ENCODE results near the gene OXGR1.

DNA sequence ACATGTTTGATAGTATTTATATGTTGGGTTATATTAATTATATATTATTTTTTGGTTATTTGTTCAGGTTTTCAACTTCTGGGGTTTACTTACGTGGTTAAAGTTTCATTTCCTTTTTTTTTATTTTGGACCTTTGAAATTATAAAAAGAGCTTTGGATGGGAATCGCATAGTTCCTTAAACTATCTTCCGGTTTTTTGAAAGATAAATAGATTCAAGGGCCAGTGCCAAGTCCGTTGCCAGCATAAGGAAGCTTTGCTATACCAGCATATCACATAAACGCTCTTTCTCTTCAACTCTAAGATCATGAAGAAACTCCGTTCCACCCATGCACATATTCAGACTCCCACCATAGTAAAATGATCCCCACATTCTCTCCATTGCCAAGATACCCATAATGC lies 7.4 kb upstream of the OXGR1 start:
- TF ChIP-seq, protein P1, sequence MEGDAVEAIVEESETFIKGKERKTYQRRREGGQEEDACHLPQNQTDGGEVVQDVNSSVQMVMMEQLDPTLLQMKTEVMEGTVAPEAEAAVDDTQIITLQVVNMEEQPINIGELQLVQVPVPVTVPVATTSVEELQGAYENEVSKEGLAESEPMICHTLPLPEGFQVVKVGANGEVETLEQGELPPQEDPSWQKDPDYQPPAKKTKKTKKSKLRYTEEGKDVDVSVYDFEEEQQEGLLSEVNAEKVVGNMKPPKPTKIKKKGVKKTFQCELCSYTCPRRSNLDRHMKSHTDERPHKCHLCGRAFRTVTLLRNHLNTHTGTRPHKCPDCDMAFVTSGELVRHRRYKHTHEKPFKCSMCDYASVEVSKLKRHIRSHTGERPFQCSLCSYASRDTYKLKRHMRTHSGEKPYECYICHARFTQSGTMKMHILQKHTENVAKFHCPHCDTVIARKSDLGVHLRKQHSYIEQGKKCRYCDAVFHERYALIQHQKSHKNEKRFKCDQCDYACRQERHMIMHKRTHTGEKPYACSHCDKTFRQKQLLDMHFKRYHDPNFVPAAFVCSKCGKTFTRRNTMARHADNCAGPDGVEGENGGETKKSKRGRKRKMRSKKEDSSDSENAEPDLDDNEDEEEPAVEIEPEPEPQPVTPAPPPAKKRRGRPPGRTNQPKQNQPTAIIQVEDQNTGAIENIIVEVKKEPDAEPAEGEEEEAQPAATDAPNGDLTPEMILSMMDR (IDR thresholded peaks at IDR 0.05): no peak
- no peak for TF ChIP-seq POLR2A (IDR thresholded peaks at IDR 0.05)

Measured in right lobe of liver (tissue), 4 donors.